MM.1S (cell line): ENCODE measurements around the gene CAMKK2.
A peak's percentile ranks its signal among the peaks of the same experiment; 100 is the strongest.
"Not testable (repeated sequence)": the region's sequence is repeated elsewhere in the genome, so short reads cannot be mapped to it uniquely, and the experiment has no call there.

Source experiments
- DNase-seq: peaks from one replicate; pipeline ENCODE4 v3.0.0-alpha.2; 2015
- H2AFZ ChIP-seq: fragments of 300-600 bp; sonication (generic); 2 replicates; pipeline ENCODE4 v1.6.0; 2016; ENCODE audit warnings: antibody characterized with exemption, low read length
- H3F3A ChIP-seq: fragments of 300-600 bp; sonication (generic); 2 replicates; pipeline ENCODE4 v1.6.1; 2016; ENCODE audit warnings: mild to moderate bottlenecking, antibody characterized with exemption, low read length, moderate library complexity, mixed read lengths; ENCODE audit not compliant: insufficient read depth
- H3K27ac ChIP-seq: fragments of 300-600 bp; sonication (generic); 2 replicates; pipeline ENCODE4 v1.5.1; 2016; ENCODE audit warnings: mild to moderate bottlenecking, low read length
- H3K27me3 ChIP-seq: fragments of 300-600 bp; sonication (generic); replicated peaks from 2 replicates; pipeline ENCODE4 v1.6.0; 2016; ENCODE audit warnings: low read length; ENCODE audit not compliant: insufficient read depth
- H3K36me3 ChIP-seq: fragments of 300-600 bp; sonication (generic); replicated peaks from 2 replicates; pipeline ENCODE4 v1.6.1; 2016; ENCODE audit warnings: mild to moderate bottlenecking, low read length, mixed read lengths; ENCODE audit not compliant: insufficient read depth
- H3K4me1 ChIP-seq: fragments of 300-600 bp; sonication (generic); 2 replicates; pipeline ENCODE4 v1.6.1; 2016; ENCODE audit warnings: low read length, mixed read lengths
- H3K4me2 ChIP-seq: fragments of 300-600 bp; sonication (generic); 2 replicates; pipeline ENCODE4 v1.6.0; 2016; ENCODE audit warnings: low read depth, low read length
- H3K4me3 ChIP-seq: fragments of 300-600 bp; sonication (generic); 2 replicates; pipeline ENCODE4 v1.5.1; 2016; ENCODE audit warnings: low read length, mixed read lengths
- H3K79me2 ChIP-seq: fragments of 300-600 bp; sonication (generic); 2 replicates; pipeline ENCODE4 v1.6.1; 2016; ENCODE audit warnings: mixed run types, low read length, mixed read lengths
- H3K9ac ChIP-seq: fragments of 300-600 bp; sonication (generic); 2 replicates; pipeline ENCODE4 v1.6.1; 2016; ENCODE audit warnings: low read length, mixed read lengths
- H3K9me2 ChIP-seq: fragments of 300-600 bp; sonication (generic); replicated peaks from 2 replicates; pipeline ENCODE4 v1.6.1; 2016; ENCODE audit warnings: mild to moderate bottlenecking, low read length, mixed read lengths; ENCODE audit not compliant: insufficient read depth
- H3K9me3 ChIP-seq: fragments of 300-600 bp; sonication (generic); replicated peaks from 2 replicates; pipeline ENCODE4 v1.6.1; 2016; ENCODE audit warnings: mild to moderate bottlenecking, low read length, mixed read lengths; ENCODE audit not compliant: insufficient read depth
- H4K20me1 ChIP-seq: fragments of 300-600 bp; sonication (generic); 2 replicates; pipeline ENCODE4 v1.6.1; 2016; ENCODE audit warnings: mild to moderate bottlenecking, low read length, moderate library complexity, mixed read lengths; ENCODE audit not compliant: insufficient read depth
- EZH2 ChIP-seq: fragments of 300-600 bp; sonication (generic); optimal IDR thresholded peaks from 2 replicates; pipeline ENCODE3; 2017; ENCODE audit warnings: low read depth, mild to moderate bottlenecking, antibody characterized with exemption, low read length, mixed read lengths
- EZH2phosphoT487 ChIP-seq: fragments of 300-600 bp; sonication (generic); IDR thresholded peaks from 2 replicates; pipeline ENCODE4 v1.6.1; 2018; ENCODE audit warnings: antibody characterized with exemption, low read length
- TF ChIP-seq, protein P1 (sequence below): fragments of 300-600 bp; sonication (generic); IDR thresholded peaks from 2 replicates; pipeline ENCODE4 v1.5.1; 2016; ENCODE audit warnings: antibody characterized with exemption, low read length, mixed read lengths

CAMKK2 gene

DNA sequence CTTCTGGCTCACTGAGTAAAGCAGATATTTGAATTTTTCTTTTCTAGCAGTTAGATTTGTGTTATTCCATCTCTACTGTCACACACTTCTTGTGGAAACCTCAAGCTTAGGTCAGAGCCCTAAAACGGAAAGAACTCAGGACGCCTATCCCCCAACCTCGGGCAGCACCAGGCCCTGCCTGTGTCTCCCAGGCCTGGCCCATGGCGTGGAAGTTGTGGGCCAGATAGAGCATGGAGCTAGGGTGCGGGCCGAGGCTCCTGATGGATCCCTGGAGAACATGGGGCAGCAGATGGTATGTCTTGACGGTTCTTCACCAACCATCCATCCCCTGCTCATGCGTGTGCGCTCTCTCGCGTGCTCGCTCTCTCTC lies 66.0 kb downstream of the CAMKK2 start:
- no peak for DNase-seq
- Histone ChIP-seq H4K20me1 (no peaks in the 10 kb centered on the region), H3K36me3 (no peaks in the 10 kb centered on the region), H3K27me3 (no peaks in the 10 kb centered on the region), H3K4me2 (no peak overlapping the region), H3K9me2 (no peaks in the 10 kb centered on the region), H3K27ac (no peak overlapping the region), H3K9ac (no peak overlapping the region), H2AFZ (no peak overlapping the region), H3K4me3 (no peak overlapping the region), H3K9me3 (no peaks in the 10 kb centered on the region), H3F3A (peaks cover 3% of the 10 kb centered on the region; the same call in 1 of the 2 replicates), H3K79me2 (no peaks in the 10 kb centered on the region), H3K4me1 (0 out of 2 replicates have a peak, but pooled peaks cover 4% of the 10 kb centered on the region)
- no peak for TF ChIP-seq EZH2phosphoT487
- TF ChIP-seq EZH2 = no peak

DNA sequence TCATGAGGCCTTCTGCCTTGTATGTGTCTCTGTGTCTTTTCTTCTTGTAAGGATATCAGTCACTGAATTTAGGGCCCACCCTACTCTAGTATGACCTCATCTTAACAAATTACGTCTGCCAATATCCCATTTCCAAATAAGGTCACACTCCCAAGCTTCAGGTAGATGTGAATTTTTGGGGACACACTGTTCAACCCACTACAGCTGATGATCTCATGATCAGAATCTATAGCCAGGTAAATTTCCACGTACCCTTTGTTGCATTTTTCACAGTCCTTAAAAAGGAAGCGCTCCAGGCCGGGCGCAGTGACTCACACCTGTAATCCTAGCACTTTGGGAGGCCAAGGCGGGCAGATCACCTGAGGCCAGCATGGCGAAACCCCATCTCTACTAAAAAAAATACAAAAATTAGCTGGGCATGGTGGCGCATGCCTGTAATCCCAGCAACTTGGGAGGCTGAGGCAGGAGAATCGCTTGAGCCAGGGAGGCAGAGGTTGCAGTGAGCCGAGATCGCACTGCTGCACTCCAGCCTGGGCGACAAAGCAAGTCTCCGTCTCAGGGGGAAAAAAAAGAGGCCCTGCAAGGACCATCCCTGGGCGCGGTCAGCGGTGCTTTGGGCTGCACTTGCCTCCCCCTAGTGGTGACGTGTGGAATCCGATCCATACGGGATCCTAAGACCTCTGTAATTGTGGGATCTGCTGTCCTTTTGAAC lies 66.5 kb downstream of the CAMKK2 start:
- H3K9me2 ChIP-seq, H3K4me2 ChIP-seq, H3K36me3 ChIP-seq, H2AFZ ChIP-seq, H3K27me3 ChIP-seq, H3K4me1 ChIP-seq, H3K27ac ChIP-seq, H3K4me3 ChIP-seq, H3K79me2 ChIP-seq, H4K20me1 ChIP-seq, H3F3A ChIP-seq, DNase-seq, H3K9me3 ChIP-seq, H3K9ac ChIP-seq: not testable (repeated sequence)
- TF ChIP-seq, protein P1, sequence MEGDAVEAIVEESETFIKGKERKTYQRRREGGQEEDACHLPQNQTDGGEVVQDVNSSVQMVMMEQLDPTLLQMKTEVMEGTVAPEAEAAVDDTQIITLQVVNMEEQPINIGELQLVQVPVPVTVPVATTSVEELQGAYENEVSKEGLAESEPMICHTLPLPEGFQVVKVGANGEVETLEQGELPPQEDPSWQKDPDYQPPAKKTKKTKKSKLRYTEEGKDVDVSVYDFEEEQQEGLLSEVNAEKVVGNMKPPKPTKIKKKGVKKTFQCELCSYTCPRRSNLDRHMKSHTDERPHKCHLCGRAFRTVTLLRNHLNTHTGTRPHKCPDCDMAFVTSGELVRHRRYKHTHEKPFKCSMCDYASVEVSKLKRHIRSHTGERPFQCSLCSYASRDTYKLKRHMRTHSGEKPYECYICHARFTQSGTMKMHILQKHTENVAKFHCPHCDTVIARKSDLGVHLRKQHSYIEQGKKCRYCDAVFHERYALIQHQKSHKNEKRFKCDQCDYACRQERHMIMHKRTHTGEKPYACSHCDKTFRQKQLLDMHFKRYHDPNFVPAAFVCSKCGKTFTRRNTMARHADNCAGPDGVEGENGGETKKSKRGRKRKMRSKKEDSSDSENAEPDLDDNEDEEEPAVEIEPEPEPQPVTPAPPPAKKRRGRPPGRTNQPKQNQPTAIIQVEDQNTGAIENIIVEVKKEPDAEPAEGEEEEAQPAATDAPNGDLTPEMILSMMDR = peak; percentile 51

DNA sequence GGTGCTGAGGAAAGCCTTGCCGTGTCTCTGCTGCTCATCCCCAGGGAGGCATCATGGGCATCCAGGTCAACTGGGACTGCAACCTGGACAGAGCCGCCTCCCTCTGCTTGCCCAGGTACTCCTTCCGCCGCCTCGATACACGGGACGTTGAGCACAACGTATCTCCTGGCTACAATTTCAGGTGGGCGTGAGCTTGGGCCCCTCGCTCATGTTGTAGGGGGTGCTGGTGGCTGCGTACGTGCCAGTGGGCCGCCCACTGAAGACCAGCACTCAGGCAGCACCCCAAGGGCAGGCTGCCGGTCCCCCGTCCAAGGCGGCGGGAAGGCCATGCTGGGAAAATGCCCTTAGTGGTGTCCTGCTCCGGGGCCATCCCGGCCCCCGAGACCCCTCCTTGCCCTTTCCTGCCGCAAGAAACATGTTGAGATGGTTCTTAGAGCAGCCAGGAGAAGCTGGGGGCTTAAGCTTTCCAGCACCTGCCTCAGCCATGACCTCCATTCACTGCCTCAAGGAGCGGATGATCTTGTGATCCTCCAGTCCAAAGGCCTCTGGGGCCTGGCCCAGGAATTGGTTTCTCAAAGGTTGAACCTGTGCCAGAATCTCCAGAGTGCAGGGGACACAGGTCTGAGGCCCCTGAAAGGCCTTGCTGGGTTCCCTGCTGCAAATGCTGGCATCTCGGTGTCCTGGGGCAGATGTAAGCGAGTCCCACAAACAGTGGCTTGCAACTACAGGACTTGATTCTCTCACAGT lies 67.4 kb downstream of the CAMKK2 start:
- Histone ChIP-seq H3F3A (peaks cover 3% of the 10 kb centered on the region; the same call in 1 of the 2 replicates), H3K27me3 (no peaks in the 10 kb centered on the region), H3K4me2 (no peak overlapping the region), H3K9ac (no peak overlapping the region), H3K9me3 (no peaks in the 10 kb centered on the region), H3K9me2 (no peaks in the 10 kb centered on the region), H3K36me3 (no peaks in the 10 kb centered on the region), H2AFZ (no peak overlapping the region), H3K79me2 (no peaks in the 10 kb centered on the region), H3K27ac (no peak overlapping the region), H4K20me1 (no peaks in the 10 kb centered on the region), H3K4me1 (0 out of 2 replicates have a peak, but pooled peaks cover 4% of the 10 kb centered on the region), H3K4me3 (no peak overlapping the region)
- no peak for DNase-seq
- no peak for TF ChIP-seq EZH2phosphoT487
- TF ChIP-seq EZH2 = no peak
- TF ChIP-seq, protein P1 = no peak

DNA sequence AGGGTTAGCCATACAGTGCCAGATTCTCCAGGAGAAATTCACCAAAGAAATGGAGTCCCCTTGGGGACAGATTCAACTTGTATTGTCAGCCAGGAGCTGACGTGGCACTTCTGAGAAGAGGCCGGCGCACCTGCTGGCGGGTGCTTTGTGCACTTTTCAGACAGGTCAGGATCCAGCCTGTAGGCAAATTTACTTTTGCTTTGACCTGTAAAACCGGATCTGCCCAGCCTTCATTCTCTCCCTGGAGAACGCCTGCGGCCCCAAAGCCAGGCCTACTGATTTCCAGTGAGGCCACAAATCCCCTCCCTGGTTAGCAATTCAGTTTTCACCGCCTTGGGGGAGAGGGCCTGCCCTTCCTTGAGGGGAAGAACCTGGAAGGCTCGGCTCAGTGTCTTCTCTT lies 69.2 kb downstream of the CAMKK2 start:
- no peak overlapping the region for H3K4me3 ChIP-seq
- H3K9ac ChIP-seq = peak overlapping the region; percentile 49; the same call in 1 of the 2 replicates
- DNase-seq = peak; percentile 81
- H3K9me2 ChIP-seq = no peaks in the 10 kb centered on the region
- H3K79me2 ChIP-seq = no peaks in the 10 kb centered on the region
- peak overlapping the region; percentile 70; the same call in 1 of the 2 replicates for H3K4me2 ChIP-seq
- peaks cover 3% of the 10 kb centered on the region; the same call in 1 of the 2 replicates for H3F3A ChIP-seq
- H3K27me3 ChIP-seq = no peaks in the 10 kb centered on the region
- H3K27ac ChIP-seq = peak overlapping the region; percentile 88; the same call in 1 of the 2 replicates
- H4K20me1 ChIP-seq = no peaks in the 10 kb centered on the region
- TF ChIP-seq EZH2 (no peak), EZH2phosphoT487 (no peak)
- TF ChIP-seq, protein P1 = no peak
- no peaks in the 10 kb centered on the region for H3K9me3 ChIP-seq
- H3K36me3 ChIP-seq = no peaks in the 10 kb centered on the region
- 0 out of 2 replicates have a peak, but pooled peaks cover 4% of the 10 kb centered on the region for H3K4me1 ChIP-seq
- H2AFZ ChIP-seq = peak overlapping the region; percentile 52; the same call in 1 of the 2 replicates

DNA sequence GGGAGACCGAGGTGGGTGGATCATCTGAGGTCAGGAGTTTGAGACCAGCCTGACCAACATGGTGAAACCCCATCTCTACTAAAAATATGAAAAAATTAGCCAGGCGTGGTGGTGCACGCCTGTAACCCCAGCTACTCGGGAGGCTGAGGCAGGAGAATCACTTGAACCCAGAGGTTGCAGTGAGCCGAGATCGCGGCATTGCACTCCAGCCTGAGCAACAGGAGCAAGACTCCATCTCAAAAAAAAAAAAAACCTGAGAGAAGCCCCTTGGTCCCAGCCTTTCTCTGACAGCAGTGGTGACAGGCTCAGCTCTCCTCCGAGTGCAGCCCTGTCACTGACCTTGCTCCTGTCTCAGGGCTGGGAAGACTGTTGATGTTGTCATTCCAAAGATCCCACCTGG lies 69.6 kb downstream of the CAMKK2 start:
- H3K4me3 ChIP-seq, H3K79me2 ChIP-seq, H3K36me3 ChIP-seq, H3F3A ChIP-seq, DNase-seq, H3K9me3 ChIP-seq, H3K27me3 ChIP-seq, H3K4me1 ChIP-seq, H4K20me1 ChIP-seq, H3K9me2 ChIP-seq, H2AFZ ChIP-seq: not testable (repeated sequence)
- Histone ChIP-seq H3K9ac (peak overlapping the region; percentile 49; the same call in 1 of the 2 replicates), H3K27ac (peak overlapping the region; percentile 88; the same call in 1 of the 2 replicates), H3K4me2 (peak overlapping the region; percentile 70; the same call in 1 of the 2 replicates)
